Retina (tissue), 1 donor: ENCODE results near the gene KCNIP3.

Experiments used
- DNase-seq: peaks from one replicate; pipeline ENCODE4 v3.0.0-alpha.2; 2016

KCNIP3 gene

GRCh38 chr2:95330794-95331338 is 33.7 kb downstream of the KCNIP3 start:
- DNase-seq: no peak

- no peak for DNase-seq
These were observed 34.5 kb downstream of the KCNIP3 start for GRCh38 chr2:95331606-95332005.

- no peak for DNase-seq
These were observed 34.9 kb downstream of the KCNIP3 start for GRCh38 chr2:95332036-95332435.

- DNase-seq: no peak
These were observed 35.9 kb downstream of the KCNIP3 start for GRCh38 chr2:95333056-95333455.

GRCh38 chr2:95333888-95334338 is 36.8 kb downstream of the KCNIP3 start:
- no peak for DNase-seq

GRCh38 chr2:95334916-95335641 is 37.9 kb downstream of the KCNIP3 start:
- no peak for DNase-seq

GRCh38 chr2:95336406-95336805 is 39.3 kb downstream of the KCNIP3 start:
- no peak for DNase-seq

- DNase-seq: no peak
These were observed 40.7 kb downstream of the KCNIP3 start for GRCh38 chr2:95337829-95338228.

GRCh38 chr2:95342556-95343320 is 45.6 kb downstream of the KCNIP3 start:
- DNase-seq: no peak

- no peak for DNase-seq
These were observed 46.5 kb downstream of the KCNIP3 start for GRCh38 chr2:95343429-95344214.

GRCh38 chr2:95344215-95344583 is 47.1 kb downstream of the KCNIP3 start:
- DNase-seq: no peak

GRCh38 chr2:95344656-95345055 is 47.5 kb downstream of the KCNIP3 start:
- no peak for DNase-seq

- DNase-seq: no peak
These were observed 48.0 kb downstream of the KCNIP3 start for GRCh38 chr2:95345081-95345562.

GRCh38 chr2:95345563-95346230 is 48.5 kb downstream of the KCNIP3 start:
- peak; percentile 94 for DNase-seq

- DNase-seq: no peak
These were observed 49.1 kb downstream of the KCNIP3 start for GRCh38 chr2:95346231-95346737.

- DNase-seq: peak; percentile 41
These were observed 49.9 kb downstream of the KCNIP3 start for GRCh38 chr2:95346738-95347671.

GRCh38 chr2:95347681-95348608 is 50.8 kb downstream of the KCNIP3 start:
- DNase-seq: no peak

- DNase-seq: no peak
These were observed 51.7 kb downstream of the KCNIP3 start for GRCh38 chr2:95348609-95349567.
